ENCODE measurements around the gene C10orf90.

DNA sequence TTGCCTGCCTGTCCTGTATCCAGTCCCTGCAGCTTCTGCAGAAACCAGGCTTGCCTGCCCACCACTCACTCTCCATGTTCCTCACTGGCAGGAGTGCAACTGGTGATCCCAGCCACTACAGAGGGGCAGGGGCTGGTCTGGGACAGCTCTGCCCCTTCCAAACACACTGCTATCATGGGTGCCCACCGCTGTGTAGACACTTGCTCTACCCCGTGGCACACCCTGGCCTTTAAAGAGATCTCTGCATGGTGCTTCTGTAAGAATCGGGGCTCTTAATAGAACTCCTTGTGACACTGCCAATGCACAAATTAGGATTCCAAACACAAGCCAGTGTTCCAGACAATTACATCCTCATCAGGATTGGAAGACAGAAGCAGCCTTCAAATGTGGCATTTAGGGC lies 41.7 kb downstream of the C10orf90 start:
- TF ChIP-seq, protein P1, sequence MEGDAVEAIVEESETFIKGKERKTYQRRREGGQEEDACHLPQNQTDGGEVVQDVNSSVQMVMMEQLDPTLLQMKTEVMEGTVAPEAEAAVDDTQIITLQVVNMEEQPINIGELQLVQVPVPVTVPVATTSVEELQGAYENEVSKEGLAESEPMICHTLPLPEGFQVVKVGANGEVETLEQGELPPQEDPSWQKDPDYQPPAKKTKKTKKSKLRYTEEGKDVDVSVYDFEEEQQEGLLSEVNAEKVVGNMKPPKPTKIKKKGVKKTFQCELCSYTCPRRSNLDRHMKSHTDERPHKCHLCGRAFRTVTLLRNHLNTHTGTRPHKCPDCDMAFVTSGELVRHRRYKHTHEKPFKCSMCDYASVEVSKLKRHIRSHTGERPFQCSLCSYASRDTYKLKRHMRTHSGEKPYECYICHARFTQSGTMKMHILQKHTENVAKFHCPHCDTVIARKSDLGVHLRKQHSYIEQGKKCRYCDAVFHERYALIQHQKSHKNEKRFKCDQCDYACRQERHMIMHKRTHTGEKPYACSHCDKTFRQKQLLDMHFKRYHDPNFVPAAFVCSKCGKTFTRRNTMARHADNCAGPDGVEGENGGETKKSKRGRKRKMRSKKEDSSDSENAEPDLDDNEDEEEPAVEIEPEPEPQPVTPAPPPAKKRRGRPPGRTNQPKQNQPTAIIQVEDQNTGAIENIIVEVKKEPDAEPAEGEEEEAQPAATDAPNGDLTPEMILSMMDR (IDR thresholded peaks at IDR 0.05; ENCODE audit: extremely low read depth in 1 of 2, insufficient read depth in 1 of 2, low read depth in 1 of 2, low read length in 2 of 2): no peak
- TF ChIP-seq EZH2 (IDR thresholded peaks at IDR 0.05; ENCODE audit: borderline replicate concordance, low read depth, low read length, severe bottlenecking) (no peak), POLR2A (IDR thresholded peaks at IDR 0.05; ENCODE audit: low read depth, low read length) (no peak), GATA2 (IDR thresholded peaks at IDR 0.05; ENCODE audit: insufficient read depth, insufficient read length, low read depth, low read length) (no peak), POLR2AphosphoS5 (IDR thresholded peaks at IDR 0.05; ENCODE audit: insufficient read depth, low read depth, low read length) (no peak)
